Breast epithelium (tissue), 3 donors: ENCODE data around the gene TRIM40.

ENCODE experiments used
- POLR2A ChIP-seq: fragments of 450-650 bp; IDR thresholded peaks from one replicate; pipeline ENCODE4 v1.6.1; 2016; ENCODE audit warnings: antibody characterized with exemption, mild to moderate bottlenecking, moderate library complexity
- POLR2AphosphoS5 ChIP-seq, 3 donors: sonication (generic); formaldehyde crosslinking; IDR thresholded peaks; one replicate each; pipeline ENCODE4 v1.6.1; 2017; ENCODE audit warnings: antibody characterized with exemption in 3 of 3
- TF ChIP-seq, protein P1 (sequence below), 3 donors: fragments of 450-650 bp; IDR thresholded peaks; one replicate each; pipeline ENCODE4 v1.5.1; 2016 to 2017; ENCODE audit warnings: antibody characterized with exemption in 3 of 3, mild to moderate bottlenecking in 3 of 3, moderate library complexity in 3 of 3

GRCh38 chr6:30178837-30179236 is 42.9 kb downstream of the TRIM40 start:
- TF ChIP-seq, protein P1, sequence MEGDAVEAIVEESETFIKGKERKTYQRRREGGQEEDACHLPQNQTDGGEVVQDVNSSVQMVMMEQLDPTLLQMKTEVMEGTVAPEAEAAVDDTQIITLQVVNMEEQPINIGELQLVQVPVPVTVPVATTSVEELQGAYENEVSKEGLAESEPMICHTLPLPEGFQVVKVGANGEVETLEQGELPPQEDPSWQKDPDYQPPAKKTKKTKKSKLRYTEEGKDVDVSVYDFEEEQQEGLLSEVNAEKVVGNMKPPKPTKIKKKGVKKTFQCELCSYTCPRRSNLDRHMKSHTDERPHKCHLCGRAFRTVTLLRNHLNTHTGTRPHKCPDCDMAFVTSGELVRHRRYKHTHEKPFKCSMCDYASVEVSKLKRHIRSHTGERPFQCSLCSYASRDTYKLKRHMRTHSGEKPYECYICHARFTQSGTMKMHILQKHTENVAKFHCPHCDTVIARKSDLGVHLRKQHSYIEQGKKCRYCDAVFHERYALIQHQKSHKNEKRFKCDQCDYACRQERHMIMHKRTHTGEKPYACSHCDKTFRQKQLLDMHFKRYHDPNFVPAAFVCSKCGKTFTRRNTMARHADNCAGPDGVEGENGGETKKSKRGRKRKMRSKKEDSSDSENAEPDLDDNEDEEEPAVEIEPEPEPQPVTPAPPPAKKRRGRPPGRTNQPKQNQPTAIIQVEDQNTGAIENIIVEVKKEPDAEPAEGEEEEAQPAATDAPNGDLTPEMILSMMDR (IDR thresholded peaks at IDR 0.05), result no peak
- TF ChIP-seq POLR2A, result no peak
- no peak for TF ChIP-seq POLR2AphosphoS5 (IDR thresholded peaks at IDR 0.05)
